Liver (tissue), 9 donors: Measurements from ENCODE around the gene SERP2. TPM values are rescaled to one million over a fixed set of nuclear protein-coding genes. Genes with fewer than 3 reads are reported as not detected.

Source experiments
- DNase-seq: peaks from one replicate; pipeline ENCODE4 v3.0.0-alpha.2; 2017; ENCODE audit warnings: low spot score
- H3K27ac ChIP-seq, 2 donors: one replicate each; pipeline ENCODE4 v1.7.0; 2013; ENCODE audit warnings: inconsistent platforms in 2 of 2, low read length in 2 of 2, control low read depth in 1 of 2, low read depth in 1 of 2, mild to moderate bottlenecking in 1 of 2
- H3K27me3 ChIP-seq, 4 donors: one replicate each; pipeline versions ENCODE4 v1.6.1 to v1.7.0; 2013; ENCODE audit warnings: low read length in 3 of 4, inconsistent platforms in 1 of 4, mild to moderate bottlenecking in 1 of 4, moderate library complexity in 1 of 4; ENCODE audit not compliant: control insufficient read depth in 4 of 4, insufficient read depth in 4 of 4
- H3K36me3 ChIP-seq, 4 donors: one replicate each; pipeline versions ENCODE4 v1.6.1 to v1.7.0; 2013; ENCODE audit warnings: low read length in 3 of 4, mild to moderate bottlenecking in 3 of 4, low read depth in 1 of 4, moderate library complexity in 1 of 4; ENCODE audit not compliant: control insufficient read depth in 4 of 4, insufficient read depth in 3 of 4
- H3K4me1 ChIP-seq, 4 donors: one replicate each; pipeline versions ENCODE4 v1.6.1 to v1.7.0; 2013; ENCODE audit warnings: low read length in 3 of 4, mild to moderate bottlenecking in 3 of 4, moderate library complexity in 1 of 4; ENCODE audit not compliant: control insufficient read depth in 4 of 4, insufficient read depth in 4 of 4
- H3K4me3 ChIP-seq, 3 donors: one replicate each; pipeline versions ENCODE4 v1.6.1 to v1.7.0; 2013; ENCODE audit warnings: low read length in 3 of 3, control low read depth in 1 of 3, low read depth in 1 of 3, mild to moderate bottlenecking in 1 of 3
- H3K9ac ChIP-seq, 2 donors: one replicate each; pipeline ENCODE4 v1.7.0; 2013; ENCODE audit warnings: low read length in 2 of 2, mild to moderate bottlenecking in 2 of 2, moderate library complexity in 2 of 2, control low read depth in 1 of 2, low read depth in 1 of 2
- H3K9me3 ChIP-seq, 4 donors: one replicate each; pipeline versions ENCODE4 v1.6.1 to v1.7.0; 2013; ENCODE audit warnings: low read length in 3 of 4; ENCODE audit not compliant: control insufficient read depth in 4 of 4
- EGR1 ChIP-seq, 2 donors: IDR thresholded peaks; 2 replicates each; pipeline ENCODE4 v1.6.1; 2016 to 2018; ENCODE audit warnings: antibody characterized with exemption in 2 of 2, low read depth in 2 of 2
- FOXA1 ChIP-seq: IDR thresholded peaks from 2 replicates; pipeline ENCODE4 v1.6.1; 2016; ENCODE audit warnings: antibody characterized with exemption
- FOXA2 ChIP-seq: IDR thresholded peaks from 2 replicates; pipeline ENCODE4 v1.6.1; 2016; ENCODE audit warnings: antibody characterized with exemption
- HNF4G ChIP-seq: IDR thresholded peaks from 2 replicates; pipeline ENCODE4 v1.6.1; 2016; ENCODE audit warnings: antibody characterized with exemption
- MAX ChIP-seq: IDR thresholded peaks from 2 replicates; pipeline ENCODE4 v1.6.1; 2016; ENCODE audit warnings: antibody characterized with exemption
- NR2F2 ChIP-seq: IDR thresholded peaks from 2 replicates; pipeline ENCODE4 v1.6.1; 2016; ENCODE audit warnings: antibody characterized with exemption
- RAD21 ChIP-seq, 2 donors: IDR thresholded peaks; 2 replicates each; pipeline ENCODE4 v1.6.1; 2016; ENCODE audit warnings: antibody characterized with exemption in 2 of 2, mild to moderate bottlenecking in 2 of 2
- REST ChIP-seq: IDR thresholded peaks from 2 replicates; pipeline ENCODE4 v1.6.1; 2016; ENCODE audit warnings: antibody characterized with exemption, mild to moderate bottlenecking
- RXRA ChIP-seq, 2 donors: IDR thresholded peaks; 2 replicates each; pipeline ENCODE4 v1.6.1; 2017 to 2018; ENCODE audit warnings: antibody characterized with exemption in 2 of 2, mild to moderate bottlenecking in 1 of 2
- SP1 ChIP-seq: IDR thresholded peaks from 2 replicates; pipeline ENCODE4 v1.6.1; 2018; ENCODE audit warnings: antibody characterized with exemption, mild to moderate bottlenecking
- TAF1 ChIP-seq: conservative IDR thresholded peaks from 2 replicates; pipeline ENCODE4 v1.6.1; 2016; ENCODE audit warnings: antibody characterized with exemption, mild to moderate bottlenecking
- YY1 ChIP-seq: IDR thresholded peaks from 2 replicates; pipeline ENCODE4 v1.6.1; 2016; ENCODE audit warnings: antibody characterized with exemption, mild to moderate bottlenecking
- WGBS: extraction: QIAGEN DNeasy Blood & Tissue Kit; methylation state at CpG from one replicate; pipeline ENCODE4 v1.1.7; 2013; 5-methylcytosine and 5-hydroxymethylcytosine counted together
- polyA plus RNA-seq, 2 donors: library from polyadenylated mRNA; stranded (reverse) in 1 of 2; unstranded in 1 of 2; fragments of 200-250 nt in 1 of 2; fragments of >200 nt in 1 of 2; fragmentation: Nextera tagmentation in 1 of 2; extraction: Ambion mirVana in 1 of 2; gene quantifications; one replicate each; pipeline versions ENCODE4 v1.2.1 to v1.2.3, GENCODE V29; 2013 to 2015
- total RNA-seq, 2 donors: library from RNA; depleted of rRNA; stranded (reverse); fragments of >200 nt; gene quantifications; one replicate each; pipeline ENCODE4 v1.2.3, GENCODE V29; 2014
- donor health status: healthy.
- donor health status: healthy.
- donor health status: healthy.
- donor health status: healthy.
- donor health status: healthy.

Gene SERP2
- total and polyA plus RNA-seq, 4 donors = 2.0 to 4.6 (median 3.6) TPM

GRCh38 chr13:44420376-44421220 lies 47.0 kb downstream of the SERP2 start:
- H3K9ac ChIP-seq = no peak overlapping the region
- no peak for TF ChIP-seq REST
- no peak for TF ChIP-seq EGR1 (IDR thresholded peaks at IDR 0.05; ENCODE audit: low read depth in 2 of 2)
- TF ChIP-seq SP1 = no peak
- no peak for TF ChIP-seq FOXA1
- TF ChIP-seq HNF4G = no peak
- no peak for TF ChIP-seq MAX
- TF ChIP-seq FOXA2 = no peak
- no peak for TF ChIP-seq NR2F2
- TF ChIP-seq RAD21 (IDR thresholded peaks at IDR 0.05) = no peak
- no peak overlapping the region for H3K4me3 ChIP-seq
- WGBS = 87% methylated on average over 15 of the region's 15 CpGs
- H3K36me3 ChIP-seq = no peaks in the 10 kb centered on the region
- no peaks in the 10 kb centered on the region for H3K27me3 ChIP-seq
- no peak overlapping the region for H3K27ac ChIP-seq
- H3K4me1 ChIP-seq = no peaks in the 10 kb centered on the region
- peak; percentile 19 for DNase-seq
- no peaks in the 10 kb centered on the region for H3K9me3 ChIP-seq

- TF ChIP-seq RXRA (IDR thresholded peaks at IDR 0.05) (no peak), YY1 (no peak), EGR1 (IDR thresholded peaks at IDR 0.05; ENCODE audit: low read depth in 2 of 2) (no peak), SP1 (no peak), TAF1 (no peak), NR2F2 (no peak), RAD21 (IDR thresholded peaks at IDR 0.05) (no peak)
- H3K4me3 ChIP-seq = no peak overlapping the region
- H3K9me3 ChIP-seq = no peaks in the 10 kb centered on the region
- no peaks in the 10 kb centered on the region for H3K27me3 ChIP-seq
- H3K27ac ChIP-seq = no peak overlapping the region
- WGBS = 93% methylated on average over 2 of the region's 2 CpGs
- peak; percentile 29 for DNase-seq
- no peak overlapping the region for H3K9ac ChIP-seq
- no peaks in the 10 kb centered on the region for H3K4me1 ChIP-seq
- H3K36me3 ChIP-seq = no peaks in the 10 kb centered on the region
These were observed 48.4 kb downstream of the SERP2 start for GRCh38 chr13:44421853-44422525.
